Left kidney (tissue), 2 donors: ENCODE measurements around the gene WNT7A. TPM values are rescaled to one million over a fixed set of nuclear protein-coding genes. Genes with fewer than 3 reads are reported as not detected.

Source experiments
- DNase-seq: peaks from one replicate; pipeline ENCODE4 v3.0.0-alpha.2; 2013
- polyA plus RNA-seq: library from polyadenylated mRNA; unstranded; fragments of 120-200 nt; gene quantifications from one replicate; pipeline ENCODE4 v1.2.1, GENCODE V29; 2013; ENCODE audit not compliant: insufficient read length

WNT7A gene
- polyA plus RNA-seq, 1 donor, result 0.03 TPM

- DNase-seq, result no peak
Observed at GRCh38 chr3:13827699-13828098, 52.2 kb downstream of the WNT7A start.

GRCh38 chr3:13827256-13827655, 52.6 kb downstream of the WNT7A start:
- DNase-seq, result no peak

GRCh38 chr3:13826672-13827071, 53.2 kb downstream of the WNT7A start:
- DNase-seq, result no peak

- DNase-seq, result no peak
Observed at GRCh38 chr3:13825821-13826220, 54.0 kb downstream of the WNT7A start.

GRCh38 chr3:13825311-13825579, 54.6 kb downstream of the WNT7A start:
- DNase-seq, result no peak

GRCh38 chr3:13824521-13825310, 55.2 kb downstream of the WNT7A start:
- no peak for DNase-seq

- DNase-seq, result no peak
Observed at GRCh38 chr3:13823692-13824091, 56.2 kb downstream of the WNT7A start.

GRCh38 chr3:13822871-13823585, 56.8 kb downstream of the WNT7A start:
- no peak for DNase-seq

GRCh38 chr3:13822042-13822441, 57.8 kb downstream of the WNT7A start:
- no peak for DNase-seq

- no peak for DNase-seq
Observed at GRCh38 chr3:13821126-13821525, 58.7 kb downstream of the WNT7A start.

GRCh38 chr3:13818919-13819318, 61.0 kb downstream of the WNT7A start:
- DNase-seq, result no peak

- DNase-seq, result no peak
Observed at GRCh38 chr3:13815088-13815683, 64.7 kb downstream of the WNT7A start.

- DNase-seq, result no peak
Observed at GRCh38 chr3:13812034-13812471, 67.8 kb downstream of the WNT7A start.

- no peak for DNase-seq
Observed at GRCh38 chr3:13811614-13812013, 68.3 kb downstream of the WNT7A start.

GRCh38 chr3:13808550-13808949, 71.3 kb downstream of the WNT7A start:
- DNase-seq, result no peak

- DNase-seq, result no peak
Observed at GRCh38 chr3:13801361-13802204, 78.3 kb downstream of the WNT7A start.

GRCh38 chr3:13800064-13800463, 79.8 kb downstream of the WNT7A start:
- no peak for DNase-seq

- no peak for DNase-seq
Observed at GRCh38 chr3:13798401-13798800, 81.5 kb downstream of the WNT7A start.

- DNase-seq, result no peak
Observed at GRCh38 chr3:13796701-13797460, 83.0 kb downstream of the WNT7A start.

- no peak for DNase-seq
Observed at GRCh38 chr3:13795816-13796215, 84.1 kb downstream of the WNT7A start.

GRCh38 chr3:13794322-13794721, 85.5 kb downstream of the WNT7A start:
- DNase-seq, result no peak

- DNase-seq, result no peak
Observed at GRCh38 chr3:13793451-13793850, 86.4 kb downstream of the WNT7A start.
